ENCODE measurements around the gene SETD7. TPM values are rescaled to one million over a fixed set of nuclear protein-coding genes. Genes with fewer than 3 reads are reported as not detected.

The SETD7 gene
- total and polyA plus RNA-seq, 2 of the 8 experiments (the other 6 are each of a cell fraction or from before 2014, with no cell fraction given) = 1.5 to 4.6 TPM

GRCh38 chr4:139605516-139605915, 49.5 kb upstream of the SETD7 start:
- Histone ChIP-seq H3K27ac (ENCODE audit: low read depth, low read length) (no peak overlapping the region), H3K56ac (replicated peaks; ENCODE audit: insufficient read length, low read depth, low read length) (no peak overlapping the region), H3K18ac (ENCODE audit: extremely low read depth, low read length) (no peak overlapping the region), H3K79me2 (ENCODE audit: control insufficient read depth in 1 of 2, insufficient read depth in 2 of 2, low read length in 2 of 2) (no peaks in the 10 kb centered on the region), H3K23ac (ENCODE audit: insufficient read length) (no peak overlapping the region), H2AK5ac (ENCODE audit: low read depth, low read length) (no peak overlapping the region), H3K36me3 (ENCODE audit: control insufficient read depth in 2 of 4, insufficient read depth in 4 of 4, low read length in 3 of 4) (no peaks in the 10 kb centered on the region), H3K27me3 (replicated peaks in 1 of 4; ENCODE audit: control insufficient read depth in 3 of 4, extremely low read depth in 1 of 4, insufficient read depth in 3 of 4, low read length in 3 of 4) (peaks cover 0 to 2% (median 0%) of the 10 kb centered on the region in 4 experiments; a peak in 1 of 7 replicates), H2BK120ac (replicated peaks; ENCODE audit: low read depth, low read length) (no peak overlapping the region), H3K4me3 (ENCODE audit: extremely low read depth in 1 of 4, insufficient read depth in 2 of 4, low read depth in 3 of 4, low read length in 4 of 4) (no peak overlapping the region), H4K5ac (ENCODE audit: insufficient read length, low read depth, low read length) (no peak overlapping the region), H3K9me3 (ENCODE audit: insufficient read depth in 2 of 2, low read depth in 1 of 2, low read length in 1 of 2) (no peaks in the 10 kb centered on the region), H3K23me2 (ENCODE audit: low read depth, low read length) (no peaks in the 10 kb centered on the region; the same call in 1 of the 2 replicates), H3K9ac (replicated peaks in 1 of 4; ENCODE audit: extremely low read depth in 1 of 4, low read depth in 3 of 4, low read length in 3 of 4) (no peak overlapping the region), H4K8ac (ENCODE audit: extremely low read depth, insufficient read depth, low read length) (no peak overlapping the region), H4K91ac (replicated peaks; ENCODE audit: insufficient read length, low read length) (no peak overlapping the region), H2BK15ac (ENCODE audit: low read length) (no peak overlapping the region), H3K79me1 (ENCODE audit: low read depth, low read length) (no peaks in the 10 kb centered on the region), H2AFZ (ENCODE audit: low read length) (no peak overlapping the region), H2BK5ac (ENCODE audit: low read depth, low read length) (no peak overlapping the region), H3K4me2 (ENCODE audit: insufficient read depth in 1 of 2, low read depth in 2 of 2, low read length in 2 of 2) (no peak overlapping the region), H3K4me1 (replicated peaks in 1 of 4; ENCODE audit: control insufficient read depth in 3 of 4, insufficient read depth in 4 of 4, low read length in 3 of 4) (no peaks in the 10 kb centered on the region), H4K20me1 (replicated peaks in 1 of 2; ENCODE audit: control insufficient read depth in 1 of 2, insufficient read depth in 2 of 2, low read length in 2 of 2) (no peaks in the 10 kb centered on the region), H3K14ac (ENCODE audit: insufficient read length) (no peak overlapping the region), H2BK12ac (ENCODE audit: low read depth, low read length) (no peak overlapping the region), H3K4ac (replicated peaks; ENCODE audit: insufficient read length, low read depth, low read length) (no peak overlapping the region), H2BK20ac (ENCODE audit: low read length) (no peak overlapping the region)
- TF ChIP-seq BCL11A (IDR thresholded peaks at IDR 0.05; ENCODE audit: low read depth in 2 of 2, low read length in 2 of 2) (no peak), TAF7 (optimal IDR thresholded peaks at IDR 0.05; ENCODE audit: borderline replicate concordance, low read depth, low read length) (no peak), JUN (IDR thresholded peaks at IDR 0.05; ENCODE audit: low read depth, low read length) (no peak), POU5F1 (IDR thresholded peaks at IDR 0.05; ENCODE audit: low read depth, low read length) (no peak)
- POLR2A ChIA-PET (ENCODE audit: partially characterized antibody) = interaction anchor here (1.7 kb wide), 1 partner anchor 46 kb away, joined by 3 read pairs; no protein-coding TSS in a partner anchor
- no peak for DNase-seq (ENCODE audit: low read depth in 1 of 2, low spot score in 2 of 2)
- CTCF ChIA-PET (ENCODE audit: partially characterized antibody) = interaction anchor here (0.6 to 13.0 kb wide), 17 partner anchors 9 to 881 kb away, joined by 3 to 318 read pairs (median 4); partner anchors contain the start of gene MGST2
- FAIRE-seq = no peak
- WGBS, 2 experiments (ENCODE audit: extremely low coverage in 1 of 2, insufficient coverage in 1 of 2, insufficient read length in 1 of 2, insufficient replicate concordance in 2 of 2, low coverage in 1 of 2, low lambda C conversion rate in 2 of 2, missing lambda C conversion rate in 1 of 2) = 81% methylated on average over 2 of the region's 3 CpGs; no CpG with 5 or more reads in 1 of the 2 experiments

All from H1 (cell line).